ENCODE data around the gene HOXB3. TPM values are rescaled to one million over a fixed set of nuclear protein-coding genes. Genes with fewer than 3 reads are reported as not detected.
A peak's percentile ranks its signal among the peaks of the same experiment; 100 is the strongest.

The HOXB3 gene
- 1 to 10 TPM; 1.1 to 5.6 (median 1.6) TPM for total RNA-seq
- 1 to 10 TPM; 3.3 to 5.6 TPM for polyA plus RNA-seq

GRCh38 chr17:48589831-48590606 is at the start of gene HOXB3:
HOXB3 (minus strand) TSS chr17:48590241; CDS start chr17:48552474, 37,767 bp downstream.
- no peak for FAIRE-seq
- peak within 1 kb of the TSS in 1 of 4 donors; percentile 12 for H3K27ac ChIP-seq
- intact Hi-C loops (cut with DNase I) = loop anchor here in 1 of 3 donors (10.0 kb wide), 1 partner anchor 235 kb away; no protein-coding TSS in a partner anchor

DNA sequence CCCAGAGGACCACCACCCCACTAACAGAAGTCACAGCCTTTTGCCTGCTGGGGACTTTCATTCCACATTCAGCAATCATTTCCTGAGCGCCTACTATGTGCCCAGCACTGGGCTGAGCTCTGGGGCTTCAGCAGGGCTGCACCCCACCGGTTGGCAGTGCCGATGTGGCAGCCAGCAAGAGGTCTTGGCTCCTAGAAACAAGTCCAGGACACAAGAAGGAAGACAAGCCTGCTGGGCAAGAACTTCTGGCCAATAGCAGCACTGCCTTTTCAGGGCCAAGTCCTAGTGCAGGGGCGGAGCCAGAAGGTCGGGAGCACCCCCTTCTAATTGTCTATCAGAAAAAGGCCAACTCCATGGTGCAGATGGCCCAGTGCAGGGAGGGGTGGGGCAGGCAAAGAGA is 49.1 kb upstream of the HOXB3 start:
- Histone ChIP-seq H3K36me3 (no peaks in the 10 kb centered on the region), H3K27ac (no peak overlapping the region), H3K9me3 (no peaks in the 10 kb centered on the region), H3K4me1 (no peaks in the 10 kb centered on the region), H3K27me3 (peaks cover 3 to 67% (median 31%) of the 10 kb centered on the region in 4 donors), H3K4me3 (no peak overlapping the region)
- DNase-seq (no peak), ATAC-seq (no peak), FAIRE-seq (no peak)
- no peak for TF ChIP-seq CTCF (IDR thresholded peaks at IDR 0.05)
- WGBS, 2 donors = 17 to 23% methylated on average over 5 of the region's 5 CpGs
- intact Hi-C loops (cut with DNase I) = no loop called here

More at GRCh38 chr17:48589831-48590606, at the start of gene HOXB3:
- Histone ChIP-seq H3K36me3 (no peaks in the 10 kb centered on the region), H3K9me3 (no peaks in the 10 kb centered on the region), H3K27me3 (peaks cover 5 to 63% (median 10%) of the 10 kb centered on the region in 4 donors), H3K4me3 (no peak within 1 kb of the TSS), H3K4me1 (peaks cover 0 to 7% (median 6%) of the 10 kb centered on the region in 3 donors)
- no peak for TF ChIP-seq CTCF (IDR thresholded peaks at IDR 0.05)
- ATAC-seq (no peak), DNase-seq (no peak)
- 42 to 46% methylated on average over 23 of the region's 23 CpGs for WGBS, 2 donors

GRCh38 chr17:48637323-48638260 is 47.6 kb upstream of the HOXB3 start:
- Histone ChIP-seq H3K27ac (no peak overlapping the region), H3K36me3 (no peaks in the 10 kb centered on the region), H3K4me1 (no peaks in the 10 kb centered on the region), H3K4me3 (no peak overlapping the region), H3K27me3 (peaks cover 3 to 67% (median 33%) of the 10 kb centered on the region in 4 donors), H3K9me3 (no peaks in the 10 kb centered on the region)
- TF ChIP-seq CTCF (IDR thresholded peaks at IDR 0.05) = no peak
- no peak for DNase-seq
- ATAC-seq = no peak
- intact Hi-C loops (cut with DNase I) = no loop called here
- 21% methylated on average over 18 of the region's 18 CpGs for WGBS, 2 donors
- no peak for FAIRE-seq

DNA sequence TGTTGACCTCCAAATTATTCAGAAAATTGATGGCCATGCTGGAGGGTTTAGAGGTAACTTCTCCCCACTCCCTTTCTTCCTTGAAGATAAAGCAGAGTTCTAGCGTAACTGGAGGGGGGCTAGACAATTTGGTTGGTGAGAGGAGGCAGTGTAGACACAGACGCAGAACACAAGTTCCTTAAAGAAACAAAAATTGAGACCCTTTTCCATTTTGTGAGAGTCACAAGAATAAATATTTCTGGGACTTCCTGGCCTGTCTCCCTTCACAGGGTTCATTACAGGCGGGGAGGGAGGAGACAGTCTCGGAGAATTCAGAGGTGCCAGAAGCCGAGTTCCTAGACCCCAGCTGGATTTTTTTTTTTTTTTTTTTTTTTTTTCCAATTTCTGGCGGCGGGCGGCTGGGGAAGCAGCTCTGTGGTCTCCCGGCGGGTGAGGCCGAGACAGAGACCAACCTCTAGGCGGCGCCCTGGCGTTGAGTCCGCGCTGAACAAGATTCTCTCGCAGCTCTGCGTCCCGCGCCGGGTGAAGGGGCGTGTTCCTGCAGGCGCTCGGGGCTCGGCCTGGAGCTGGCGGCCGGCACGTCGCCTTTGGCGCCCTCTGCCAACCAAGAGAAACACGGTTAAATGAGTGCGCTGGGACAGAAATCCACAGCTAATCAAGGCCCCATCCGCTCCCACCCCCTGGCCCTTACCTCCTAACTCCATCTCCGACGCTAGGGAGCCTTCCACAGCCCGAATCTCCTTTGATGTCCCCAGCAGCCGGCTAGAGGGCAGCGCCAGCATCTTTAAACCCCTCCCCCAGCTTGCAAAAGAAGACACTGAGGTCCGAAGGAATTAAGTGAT is 46.4 kb upstream of the HOXB3 start:
- 4% methylated on average over 38 to 39 of the region's 39 CpGs for WGBS, 2 donors
- Histone ChIP-seq H3K9me3 (no peaks in the 10 kb centered on the region), H3K4me3 (no peak overlapping the region), H3K4me1 (no peaks in the 10 kb centered on the region), H3K27ac (no peak overlapping the region), H3K36me3 (no peaks in the 10 kb centered on the region), H3K27me3 (peaks cover 0 to 63% (median 29%) of the 10 kb centered on the region in 4 donors)
- DNase-seq (peak; percentile 39 to 90 (median 66)), FAIRE-seq (no peak), ATAC-seq (peak; percentile 66 to 93 (median 87))
- intact Hi-C loops (cut with DNase I) = no loop called here
- peak in 3 of 4 donors; percentile 27 to 41 (median 39) for TF ChIP-seq CTCF (IDR thresholded peaks at IDR 0.05)

Measured in pancreas (tissue), 10 donors.